GM18907 (cell line): ENCODE measurements around the gene LIMCH1.
"Not testable (repeated sequence)": the region's sequence is repeated elsewhere in the genome, so short reads cannot be mapped to it uniquely, and the experiment has no call there.

ENCODE experiments used
- ATAC-seq: cut with Tn5 transposase; IDR thresholded peaks from one replicate; pipeline ENCODE4 v1.9.1; 2021; ENCODE audit warnings: mild to moderate bottlenecking, moderate library complexity; ENCODE audit not compliant: unreplicated experiment

LIMCH1 gene, protein sequence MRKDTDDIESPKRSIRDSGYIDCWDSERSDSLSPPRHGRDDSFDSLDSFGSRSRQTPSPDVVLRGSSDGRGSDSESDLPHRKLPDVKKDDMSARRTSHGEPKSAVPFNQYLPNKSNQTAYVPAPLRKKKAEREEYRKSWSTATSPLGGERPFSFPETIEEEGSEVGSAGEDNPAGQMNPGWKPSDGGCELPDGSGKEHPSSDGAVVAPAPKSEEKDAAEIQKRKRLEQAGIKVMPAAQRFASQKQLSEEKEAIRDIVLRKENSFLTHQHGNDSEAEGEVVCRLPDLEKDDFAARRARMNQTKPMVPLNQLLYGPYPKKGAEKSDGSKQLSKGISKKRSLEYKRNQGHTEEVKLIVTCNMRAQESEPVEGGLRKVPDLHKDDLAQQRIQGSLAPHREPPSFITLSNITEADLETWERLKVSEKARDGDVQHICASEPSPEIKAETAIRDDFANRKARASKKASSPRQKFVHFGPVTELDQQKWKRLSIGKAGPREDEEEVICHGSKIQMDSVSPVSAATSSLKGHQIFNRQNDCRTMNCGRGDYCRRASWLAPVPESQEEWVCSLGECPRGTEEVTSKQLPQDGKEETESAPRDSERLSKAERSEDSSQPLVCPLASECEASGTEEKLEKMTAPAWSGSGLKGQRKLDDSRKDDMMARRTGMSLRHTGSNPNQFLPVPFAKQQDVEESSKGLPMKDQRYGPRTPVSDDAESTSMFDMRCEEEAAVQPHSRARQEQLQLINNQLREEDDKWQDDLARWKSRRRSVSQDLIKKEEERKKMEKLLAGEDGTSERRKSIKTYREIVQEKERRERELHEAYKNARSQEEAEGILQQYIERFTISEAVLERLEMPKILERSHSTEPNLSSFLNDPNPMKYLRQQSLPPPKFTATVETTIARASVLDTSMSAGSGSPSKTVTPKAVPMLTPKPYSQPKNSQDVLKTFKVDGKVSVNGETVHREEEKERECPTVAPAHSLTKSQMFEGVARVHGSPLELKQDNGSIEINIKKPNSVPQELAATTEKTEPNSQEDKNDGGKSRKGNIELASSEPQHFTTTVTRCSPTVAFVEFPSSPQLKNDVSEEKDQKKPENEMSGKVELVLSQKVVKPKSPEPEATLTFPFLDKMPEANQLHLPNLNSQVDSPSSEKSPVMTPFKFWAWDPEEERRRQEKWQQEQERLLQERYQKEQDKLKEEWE (N-terminal part only)

GRCh38 chr4:41538017-41538733, at the start of gene LIMCH1:
LIMCH1 (plus strand) TSS chr4:41538157; CDS start chr4:41605996, 67,839 bp downstream.
- no peak for ATAC-seq

DNA sequence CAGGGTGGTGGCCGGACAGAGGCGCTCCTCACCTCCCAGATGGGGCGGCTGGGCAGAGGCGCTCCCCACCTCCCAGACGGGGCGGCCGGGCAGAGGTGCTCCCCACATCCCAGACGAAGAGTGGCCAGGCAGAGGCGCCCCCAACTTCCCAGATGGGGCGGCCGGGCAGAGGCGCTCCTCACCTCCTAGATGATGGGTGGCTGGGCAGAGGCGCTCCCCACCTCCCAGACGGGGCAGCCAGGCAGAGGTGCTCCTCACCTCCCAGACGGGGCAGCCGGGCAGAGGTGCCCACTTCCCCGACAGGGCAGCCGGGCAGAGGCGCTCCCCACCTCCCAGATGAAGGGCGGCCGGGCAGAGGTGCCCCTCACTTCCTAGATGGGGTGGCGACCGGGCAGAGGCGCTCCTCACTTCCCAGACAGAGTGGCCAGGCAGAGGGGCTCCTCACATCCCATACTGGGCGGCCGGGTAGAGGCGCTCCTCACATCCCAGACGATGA, 46.8 kb upstream of the LIMCH1 start:
- not testable (repeated sequence) for ATAC-seq

GRCh38 chr4:41496977-41497376, 41.0 kb upstream of the LIMCH1 start:
- no peak for ATAC-seq

DNA sequence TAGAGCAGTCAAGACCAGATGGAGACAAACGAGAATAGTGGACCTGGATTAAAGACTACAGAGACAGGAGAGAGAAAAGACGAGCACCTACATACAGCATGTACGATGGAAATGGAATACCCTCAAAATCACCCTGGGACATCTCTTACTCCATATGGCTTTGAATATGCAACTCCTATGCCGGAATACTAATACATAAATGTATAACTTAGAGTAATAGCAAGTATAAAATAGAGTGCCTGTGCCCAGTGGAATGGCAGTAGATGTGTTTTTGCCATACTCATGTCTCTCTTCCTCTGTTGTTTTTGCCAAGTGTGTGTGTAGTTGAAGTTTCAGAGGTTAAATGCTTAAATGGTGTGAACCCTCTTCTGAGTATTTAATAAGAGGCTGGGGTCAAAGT, 39.8 kb upstream of the LIMCH1 start:
- ATAC-seq: no peak

- no peak for ATAC-seq
These were observed 33.7 kb upstream of the LIMCH1 start for GRCh38 chr4:41504167-41504818.

- no peak for ATAC-seq
These were observed 32.7 kb upstream of the LIMCH1 start for GRCh38 chr4:41505161-41505661.

DNA sequence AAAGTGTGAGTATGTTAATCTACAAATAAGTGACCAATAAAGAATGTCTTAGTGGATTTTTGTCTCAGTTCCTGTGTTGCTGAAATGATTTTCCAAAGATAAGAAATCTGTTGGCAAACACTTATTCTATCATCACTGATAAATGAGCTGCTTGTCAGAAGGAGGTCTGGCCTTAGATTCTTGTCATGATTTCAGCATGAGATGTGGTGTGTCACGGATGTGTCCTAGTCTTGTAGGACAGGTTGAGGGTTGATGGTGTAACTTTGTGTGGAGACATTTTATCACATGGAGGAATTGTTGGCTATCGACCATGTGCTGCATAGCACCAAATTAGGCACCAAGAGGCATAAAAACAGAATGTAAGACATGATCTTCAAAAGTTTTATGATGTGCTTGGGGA, 31.8 kb upstream of the LIMCH1 start:
- ATAC-seq: no peak

GRCh38 chr4:41507291-41507947, 30.5 kb upstream of the LIMCH1 start:
- no peak for ATAC-seq

GRCh38 chr4:41509451-41509866, 28.5 kb upstream of the LIMCH1 start:
- no peak for ATAC-seq

GRCh38 chr4:41510179-41510578, 27.8 kb upstream of the LIMCH1 start:
- no peak for ATAC-seq

DNA sequence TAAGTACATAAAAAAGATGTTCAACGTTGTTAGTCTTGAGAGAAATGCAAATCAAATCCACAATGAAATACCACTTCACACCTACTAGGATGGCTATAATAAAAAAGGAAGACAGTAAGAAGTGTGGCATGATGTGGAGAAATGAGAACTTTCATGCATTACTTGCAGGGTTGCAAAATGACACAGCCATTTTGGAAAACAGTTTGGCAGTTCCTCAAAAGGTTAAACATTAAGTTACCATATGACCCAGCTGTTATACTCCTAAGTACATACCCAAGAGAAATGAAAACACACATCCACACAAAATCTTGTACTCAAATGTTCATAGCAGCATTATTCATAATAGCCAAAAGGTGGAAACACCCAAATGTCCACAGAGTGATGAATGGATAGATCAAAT, 25.8 kb upstream of the LIMCH1 start:
- no peak for ATAC-seq

GRCh38 chr4:41512596-41512995, 25.4 kb upstream of the LIMCH1 start:
- ATAC-seq: no peak

- no peak for ATAC-seq
These were observed 23.8 kb upstream of the LIMCH1 start for GRCh38 chr4:41514169-41514568.

DNA sequence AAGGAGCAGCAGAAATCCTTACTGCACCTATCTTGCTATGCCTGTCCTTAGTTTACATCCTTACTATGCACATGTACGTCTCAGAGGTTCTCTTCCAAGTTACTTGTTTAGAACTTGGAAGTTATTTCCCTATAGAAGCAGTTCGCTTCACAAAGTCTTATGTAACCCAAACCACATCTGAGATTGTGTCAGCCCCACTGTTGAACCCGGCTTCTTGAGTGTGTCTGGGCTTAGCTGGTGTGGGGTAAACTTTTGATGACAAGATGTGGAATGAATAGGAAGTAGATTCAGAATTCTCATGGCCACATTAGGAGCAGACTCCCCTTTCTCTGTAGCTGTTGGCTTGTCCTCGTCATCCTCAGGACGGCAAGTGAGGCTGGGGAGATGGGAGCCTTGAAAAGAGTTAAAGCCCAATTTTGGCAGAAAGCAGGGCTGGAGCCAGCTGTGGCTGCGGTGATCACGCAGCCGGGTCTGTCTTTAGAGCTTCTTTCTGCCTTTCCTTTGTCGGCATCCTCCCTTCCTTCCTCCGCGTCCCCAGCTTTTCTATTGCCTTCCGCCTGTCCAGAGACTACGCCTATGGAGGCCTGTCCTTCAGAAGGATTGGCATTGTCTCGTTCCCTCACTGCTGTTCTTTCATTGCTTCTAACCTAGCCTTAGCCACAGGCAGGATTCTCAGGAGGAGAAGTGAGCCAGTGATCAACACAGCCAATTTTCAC, 23.0 kb upstream of the LIMCH1 start:
- no peak for ATAC-seq

GRCh38 chr4:41517121-41517520, 20.8 kb upstream of the LIMCH1 start:
- ATAC-seq: no peak

DNA sequence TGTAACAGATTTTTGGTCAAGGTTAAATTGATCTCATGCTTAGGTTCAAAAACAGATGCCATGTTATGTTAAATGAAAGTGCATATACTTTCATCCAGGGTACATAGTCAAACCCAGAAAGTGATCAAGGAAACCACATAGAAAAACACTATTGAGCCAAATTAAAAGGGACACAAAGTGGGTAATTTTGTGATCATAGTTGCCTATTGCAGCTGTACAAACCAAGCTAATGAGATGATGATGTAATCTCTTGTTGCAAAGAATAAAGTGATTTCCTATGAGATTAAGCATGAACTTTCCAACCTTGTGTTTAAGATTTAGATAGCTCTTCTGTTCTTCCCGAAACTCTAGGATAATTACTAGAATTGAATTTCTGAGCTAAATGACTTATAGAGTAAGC, 20.2 kb upstream of the LIMCH1 start:
- ATAC-seq: no peak

- ATAC-seq: no peak
These were observed 13.5 kb upstream of the LIMCH1 start for GRCh38 chr4:41524425-41524824.

DNA sequence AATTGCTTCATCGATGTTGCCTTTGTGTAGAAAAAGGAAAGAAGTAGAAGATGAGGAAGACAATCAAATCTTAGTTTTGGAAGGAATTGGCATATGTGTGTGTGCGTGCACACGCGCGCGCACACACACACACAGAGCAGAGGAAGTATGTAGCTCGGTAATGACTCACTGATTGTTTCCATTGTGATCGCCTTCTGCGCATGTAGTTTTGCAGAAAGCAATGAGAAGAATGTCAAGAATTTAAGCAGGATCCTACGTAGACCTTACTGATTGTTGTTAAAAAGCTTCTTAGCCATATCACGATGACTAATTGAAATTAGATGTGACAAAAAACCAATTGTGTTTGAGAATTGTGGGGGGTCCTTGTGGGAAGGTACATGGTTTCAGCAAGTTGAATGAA, 12.8 kb upstream of the LIMCH1 start:
- ATAC-seq: no peak

GRCh38 chr4:41526628-41527027, 11.3 kb upstream of the LIMCH1 start:
- ATAC-seq: no peak
